Neural cell (in vitro differentiated cells): ENCODE data around the gene PCGF1. TPM values are rescaled to one million over a fixed set of nuclear protein-coding genes. Genes with fewer than 3 reads are reported as not detected.

Source experiments
- H2AFZ ChIP-seq: fragments of 200-600, 300-800 bp; sonication (generic), shearing (Covaris generic); 2 replicates; pipeline ENCODE4 v1.6.0; 2014; ENCODE audit warnings: low read depth, mild to moderate bottlenecking, antibody characterized with exemption, low read length, moderate library complexity
- H3F3A ChIP-seq: fragments of 200-600 bp; shearing (Covaris generic); 2 replicates; pipeline ENCODE4 v1.6.1; 2016; ENCODE audit warnings: mild to moderate bottlenecking, moderate library complexity, mixed read lengths, antibody characterized with exemption, low read length; ENCODE audit not compliant: insufficient read depth, poor library complexity, severe bottlenecking
- H3K27ac ChIP-seq: fragments of 200-600, 300-800 bp; sonication (generic), shearing (Covaris generic); 2 replicates; pipeline ENCODE4 v1.5.1; 2014; ENCODE audit warnings: mild to moderate bottlenecking, low read length, moderate library complexity
- H3K27me3 ChIP-seq: fragments of 300-800, 200-600 bp; sonication (generic), shearing (Covaris generic); 2 replicates; pipeline ENCODE4 v1.6.0; 2014; ENCODE audit warnings: mild to moderate bottlenecking, low read depth, low read length, moderate library complexity; ENCODE audit not compliant: insufficient read depth
- H3K36me3 ChIP-seq: fragments of 300-800, 200-600 bp; sonication (generic), shearing (Covaris generic); 2 replicates; pipeline ENCODE4 v1.5.1; 2014; ENCODE audit warnings: mild to moderate bottlenecking, antibody characterized with exemption, low read length, moderate library complexity; ENCODE audit not compliant: insufficient read depth
- H3K4me2 ChIP-seq: fragments of 300-800, 200-600 bp; sonication (generic), shearing (Covaris generic); 2 replicates; pipeline ENCODE4 v1.6.0; 2014; ENCODE audit warnings: mild to moderate bottlenecking, low read length
- H3K4me3 ChIP-seq: fragments of 300-800, 200-600 bp; sonication (generic), shearing (Covaris generic); 2 replicates; pipeline ENCODE4 v1.5.1; 2014; ENCODE audit warnings: mild to moderate bottlenecking, low read length, moderate library complexity
- H3K79me2 ChIP-seq: fragments of 200-600 bp; shearing (Covaris generic); replicated peaks from 2 replicates; pipeline ENCODE4 v1.6.0; 2014; ENCODE audit warnings: mild to moderate bottlenecking, low read length, moderate library complexity; ENCODE audit not compliant: insufficient read depth
- H3K9ac ChIP-seq: fragments of 300-800, 200-600 bp; sonication (generic), shearing (Covaris generic); 2 replicates; pipeline ENCODE4 v1.6.1; 2016; ENCODE audit warnings: mild to moderate bottlenecking, low read length, mixed read lengths
- H3K9me2 ChIP-seq: fragments of 200-600 bp; shearing (Covaris generic); 2 replicates; pipeline ENCODE4 v1.6.1; 2016; ENCODE audit warnings: mild to moderate bottlenecking, low read length, mixed read lengths; ENCODE audit not compliant: insufficient read depth
- H3K9me3 ChIP-seq: fragments of 200-600, 300-800 bp; sonication (generic), shearing (Covaris generic); 2 replicates; pipeline ENCODE4 v1.6.1; 2016; ENCODE audit warnings: mild to moderate bottlenecking, mixed run types, low read length, moderate library complexity, mixed read lengths
- H4K20me1 ChIP-seq: fragments of 200-600 bp; shearing (Covaris generic); 2 replicates; pipeline ENCODE4 v1.6.1; 2016; ENCODE audit warnings: mild to moderate bottlenecking, mixed run types; ENCODE audit not compliant: insufficient read depth
- CTCF ChIP-seq: fragments of 450-650 bp; IDR thresholded peaks from 2 replicates; pipeline ENCODE4 v1.5.1; 2014; ENCODE audit warnings: antibody characterized with exemption, mild to moderate bottlenecking, moderate library complexity; ENCODE audit not compliant: poor library complexity, severe bottlenecking
- EP300 ChIP-seq: fragments of 450-650 bp; conservative IDR thresholded peaks from 2 replicates; pipeline ENCODE4 v1.6.1; 2014; ENCODE audit warnings: antibody characterized with exemption, mild to moderate bottlenecking, moderate library complexity; ENCODE audit not compliant: poor library complexity, severe bottlenecking
- EZH2 ChIP-seq: fragments of 200-600, 300-800 bp; shearing (Covaris generic), sonication (generic); IDR thresholded peaks from 2 replicates; pipeline ENCODE4 v1.6.1; 2014; ENCODE audit warnings: antibody characterized with exemption, low read length, borderline replicate concordance, mild to moderate bottlenecking; ENCODE audit not compliant: insufficient read depth, poor library complexity, severe bottlenecking
- MXI1 ChIP-seq: fragments of 450-650 bp; conservative IDR thresholded peaks from 2 replicates; pipeline ENCODE4 v1.6.1; 2014; ENCODE audit warnings: antibody characterized with exemption, mild to moderate bottlenecking; ENCODE audit not compliant: poor library complexity, severe bottlenecking
- POLR2AphosphoS5 ChIP-seq: IDR thresholded peaks from 2 replicates; pipeline ENCODE4 v1.6.1; 2012
- RAD21 ChIP-seq: fragments of 450-650 bp; conservative IDR thresholded peaks from 2 replicates; pipeline ENCODE4 v1.6.1; 2014; ENCODE audit warnings: antibody characterized with exemption, mild to moderate bottlenecking, moderate library complexity
- REST ChIP-seq: IDR thresholded peaks from 2 replicates; pipeline ENCODE4 v1.6.1; 2012; ENCODE audit warnings: borderline replicate concordance
- SMC3 ChIP-seq: fragments of 450-650 bp; conservative IDR thresholded peaks from 2 replicates; pipeline ENCODE4 v1.6.1; 2014; ENCODE audit warnings: antibody characterized with exemption, mild to moderate bottlenecking, moderate library complexity; ENCODE audit not compliant: poor library complexity
- TAF1 ChIP-seq: IDR thresholded peaks from 2 replicates; pipeline ENCODE4 v1.6.1; 2012; ENCODE audit warnings: low read depth
- polyA minus RNA-seq: library from RNA; depleted of rRNA, polyadenylated mRNA; stranded (reverse); fragments of >200 nt; gene quantifications from 2 replicates; pipeline ENCODE4 v1.2.3, GENCODE V29; 2014
- polyA plus RNA-seq: library from polyadenylated mRNA; depleted of rRNA; stranded (reverse); fragments of >200 nt; gene quantifications from 2 replicates; pipeline ENCODE4 v1.2.3, GENCODE V29; 2014

The PCGF1 gene
- 30.2 and 38.9 TPM in 2 replicates for polyA plus RNA-seq
- 22.9 and 27.9 TPM in 2 replicates for polyA minus RNA-seq

GRCh38 chr2:74507145-74507925, at the start of gene PCGF1:
TSS of gene PCGF1 (minus strand) at chr2:74507695. CDS start at chr2:74507668, 27 bp downstream.
- TF ChIP-seq SMC3 (peak; percentile 72), TAF1 (peak; percentile 91), EP300 (peak; percentile 72), CTCF (peak; percentile 75), RAD21 (peak; percentile 59), EZH2 (no peak), POLR2AphosphoS5 (peak; percentile 92), MXI1 (peak; percentile 75), REST (peak; percentile 16)
- H3K9me2 ChIP-seq: no peaks in the 10 kb centered on the region
- H3K4me2 ChIP-seq: peak within 1 kb of the TSS; percentile 91
- H2AFZ ChIP-seq: peak within 1 kb of the TSS; percentile 88
- H3K4me3 ChIP-seq: peak within 1 kb of the TSS; percentile 70
- peaks cover 76% of the 10 kb centered on the region for H3K27me3 ChIP-seq
- H3K79me2 ChIP-seq: peaks cover 6% of the 10 kb centered on the region
- no peaks in the 10 kb centered on the region for H4K20me1 ChIP-seq
- peak within 1 kb of the TSS; percentile 98 for H3K27ac ChIP-seq
- H3F3A ChIP-seq: peaks cover 3% of the 10 kb centered on the region
- peak within 1 kb of the TSS; percentile 92 for H3K9ac ChIP-seq
- peaks cover 7% of the 10 kb centered on the region for H3K36me3 ChIP-seq
- no peaks in the 10 kb centered on the region for H3K9me3 ChIP-seq

GRCh38 chr2:74556831-74557370, 49.4 kb upstream of the PCGF1 start:
- no peaks in the 10 kb centered on the region for H4K20me1 ChIP-seq
- H3K4me3 ChIP-seq: no peak overlapping the region
- no peaks in the 10 kb centered on the region for H3K9me2 ChIP-seq
- peaks cover 25% of the 10 kb centered on the region for H3K27me3 ChIP-seq
- H3F3A ChIP-seq: no peaks in the 10 kb centered on the region
- H3K79me2 ChIP-seq: no peaks in the 10 kb centered on the region
- no peak overlapping the region for H3K4me2 ChIP-seq
- H3K36me3 ChIP-seq: no peaks in the 10 kb centered on the region
- no peaks in the 10 kb centered on the region for H3K9me3 ChIP-seq
- H3K27ac ChIP-seq: no peak overlapping the region
- TF ChIP-seq POLR2AphosphoS5 (no peak), TAF1 (no peak), EP300 (no peak), RAD21 (no peak), CTCF (no peak), SMC3 (no peak), MXI1 (no peak), EZH2 (no peak), REST (no peak)
- H2AFZ ChIP-seq: no peak overlapping the region
- H3K9ac ChIP-seq: no peak overlapping the region
